A549 treated with dexamethasone at 1 μM for 4 hours (cell line): ENCODE results near the gene ACVR2A. TPM values are rescaled to one million over a fixed set of nuclear protein-coding genes. Genes with fewer than 3 reads are reported as not detected.

Experiments used
- total RNA-seq: library from RNA; stranded (reverse); fragments of 200-300 nt; extraction: Qiagen RNA extraction; gene quantifications from 5 replicates; pipeline ENCODE4 v1.2.3, GENCODE V29; 2022

ACVR2A gene
- total RNA-seq: 3.3 to 4.0 TPM (median 3.5 TPM) in 5 replicates

DNA sequence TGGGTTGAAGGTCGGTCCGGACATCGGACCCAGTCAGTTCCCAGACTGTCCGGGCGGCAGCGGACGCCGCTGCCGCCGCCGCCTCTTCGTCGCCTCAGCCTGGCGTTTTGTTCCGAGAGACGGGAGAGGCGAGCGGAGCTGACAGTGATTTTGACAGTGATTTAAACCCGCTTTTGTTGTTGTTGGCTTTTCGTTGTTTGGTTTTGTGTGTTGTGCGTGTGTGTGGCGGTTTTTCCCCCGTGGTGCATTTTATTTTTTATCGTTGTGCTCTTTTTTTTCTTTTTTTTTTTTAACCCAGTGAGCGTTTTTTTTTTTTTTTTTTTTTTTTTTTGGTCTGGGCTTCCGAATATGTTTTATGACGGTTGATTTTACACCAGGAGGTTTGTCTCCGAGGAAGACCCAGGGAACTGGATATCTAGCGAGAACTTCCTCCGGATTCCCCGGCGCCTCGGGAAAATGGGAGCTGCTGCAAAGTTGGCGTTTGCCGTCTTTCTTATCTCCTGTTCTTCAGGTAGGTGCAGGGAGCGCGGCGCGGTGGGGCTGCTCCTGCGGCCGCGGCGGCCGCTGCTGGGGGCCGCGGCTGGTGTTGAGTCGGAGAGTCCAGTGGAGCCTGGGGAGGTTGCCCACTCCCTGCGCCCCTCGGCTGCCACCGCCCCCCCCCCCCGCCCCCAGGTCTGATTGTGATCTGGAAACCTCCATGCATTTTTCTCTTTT, at the start of gene ACVR2A:
TSS of gene ACVR2A (plus strand) at position 333 of the 714 bp plus-strand sequence. CDS start at position 457, 124 bp downstream.

Other genes with a start within 250 kb of the ACVR2A start
- gene ORC4, start 175.7 kb downstream of the ACVR2A start, total RNA-seq: 26.6 to 38.4 TPM (median 34.6 TPM) in 5 replicates
- gene MBD5, start 176.1 kb downstream of the ACVR2A start, total RNA-seq: 5.4 to 7.4 TPM (median 5.8 TPM) in 5 replicates